HUES48 (cell line): ENCODE data around the gene PRR32.
"Not testable (repeated sequence)": the region's sequence is repeated elsewhere in the genome, so short reads cannot be mapped to it uniquely, and the experiment has no call there.

Experiments used
- H3K27ac ChIP-seq: one replicate; pipeline ENCODE4 v1.7.0; 2013; ENCODE audit warnings: low read depth, low read length, inconsistent platforms
- H3K27me3 ChIP-seq: 2 replicates; pipeline ENCODE4 v1.6.1; 2013; ENCODE audit warnings: mild to moderate bottlenecking, low read length; ENCODE audit not compliant: control insufficient read depth, insufficient read depth
- H3K36me3 ChIP-seq: 2 replicates; pipeline ENCODE4 v1.6.1; 2013; ENCODE audit warnings: low read length; ENCODE audit not compliant: control insufficient read depth, insufficient read depth
- H3K4me1 ChIP-seq: 2 replicates; pipeline ENCODE4 v1.6.1; 2013; ENCODE audit warnings: mild to moderate bottlenecking, low read length; ENCODE audit not compliant: control insufficient read depth, insufficient read depth
- H3K4me3 ChIP-seq: 2 replicates; pipeline ENCODE4 v1.5.1; 2013; ENCODE audit warnings: mild to moderate bottlenecking, low read depth, low read length
- H3K9ac ChIP-seq: 2 replicates; pipeline ENCODE4 v1.6.1; 2013; ENCODE audit warnings: mild to moderate bottlenecking, low read depth, low read length, moderate library complexity
- H3K9me3 ChIP-seq: 2 replicates; pipeline ENCODE4 v1.6.1; 2013; ENCODE audit warnings: low read length; ENCODE audit not compliant: control insufficient read depth, insufficient read depth

PRR32 gene

GRCh38 chrX:126819429-126819828, at the start of gene PRR32:
Gene PRR32, plus strand, starts transcription at chrX:126819729. Its CDS starts 115 bp downstream, at chrX:126819844.
- Histone ChIP-seq H3K27me3 (no peaks in the 10 kb centered on the region), H3K9me3 (no peaks in the 10 kb centered on the region)

DNA sequence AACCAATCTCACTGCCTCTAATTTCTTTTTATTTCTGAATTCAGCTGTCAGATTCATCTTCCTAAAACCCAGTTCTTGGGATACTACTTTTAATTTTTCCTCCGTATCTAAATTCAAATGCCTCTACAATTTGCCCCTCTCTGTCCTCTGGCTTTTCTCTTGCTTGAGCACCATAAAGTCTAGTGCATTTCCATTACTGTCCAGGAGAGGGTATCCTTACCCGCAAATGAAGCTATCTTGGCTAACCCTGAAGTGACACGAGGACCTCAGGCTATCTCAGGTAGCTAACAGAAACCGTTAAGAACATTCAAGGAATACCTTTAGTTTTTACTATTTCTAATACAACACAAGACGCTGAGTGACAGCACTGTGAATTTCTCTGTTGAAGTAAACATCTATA, 49.4 kb upstream of the PRR32 start:
- H3K9ac ChIP-seq = no peak overlapping the region
- no peak overlapping the region for H3K27ac ChIP-seq
- H3K9me3 ChIP-seq = no peaks in the 10 kb centered on the region; the same call in 1 of the 2 replicates
- H3K4me1 ChIP-seq = no peaks in the 10 kb centered on the region
- H3K27me3 ChIP-seq = no peaks in the 10 kb centered on the region
- H3K36me3 ChIP-seq = no peaks in the 10 kb centered on the region
- H3K4me3 ChIP-seq = no peak overlapping the region

More at GRCh38 chrX:126819429-126819828, at the start of gene PRR32:
- Histone ChIP-seq H3K36me3 (no peaks in the 10 kb centered on the region), H3K4me3 (no peak within 1 kb of the TSS), H3K9ac (no peak within 1 kb of the TSS), H3K4me1 (no peaks in the 10 kb centered on the region), H3K27ac (no peak within 1 kb of the TSS)

DNA sequence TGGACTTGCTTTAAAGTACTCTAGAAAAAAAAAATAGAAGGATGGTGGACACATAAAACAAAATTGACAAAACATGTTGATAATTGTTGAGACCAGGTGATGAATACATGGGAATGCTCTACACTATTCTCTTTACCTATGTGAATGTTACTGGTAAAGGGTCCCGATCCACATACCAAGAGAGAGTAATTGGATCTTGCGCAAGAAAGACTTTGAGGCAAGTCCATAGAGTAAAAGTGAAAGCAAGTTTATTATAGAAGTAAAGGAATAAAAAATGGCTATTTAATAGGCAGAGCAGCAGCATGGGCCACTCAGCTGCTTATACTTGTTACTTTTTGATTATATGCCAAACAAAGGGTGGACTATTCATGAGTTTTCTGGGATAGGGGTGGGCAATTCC, 34.0 kb upstream of the PRR32 start:
- Histone ChIP-seq H3K36me3 (no peaks in the 10 kb centered on the region), H3K9me3 (no peaks in the 10 kb centered on the region), H3K27me3 (no peaks in the 10 kb centered on the region), H3K4me3 (no peak overlapping the region), H3K9ac (no peak overlapping the region), H3K4me1 (no peaks in the 10 kb centered on the region), H3K27ac (no peak overlapping the region)

DNA sequence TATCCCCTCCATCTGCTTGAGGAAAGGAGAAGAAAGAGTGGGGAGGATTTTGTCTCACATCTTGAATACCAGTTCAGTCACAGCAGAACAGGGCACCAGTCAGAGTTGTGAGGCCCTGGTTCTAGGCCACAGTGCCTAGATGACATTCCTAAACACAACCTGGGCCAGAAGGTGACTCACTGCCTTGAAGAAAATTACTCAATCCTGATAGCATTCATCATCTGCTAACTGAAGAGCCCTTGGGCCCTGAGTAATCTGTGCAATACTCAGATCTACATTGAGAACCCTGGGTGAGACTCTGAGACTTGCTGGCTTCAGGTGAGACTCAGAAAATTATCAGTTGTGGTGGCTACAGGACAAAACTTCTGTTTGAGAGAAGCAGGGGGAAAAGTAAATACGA, 20.5 kb upstream of the PRR32 start:
- no peaks in the 10 kb centered on the region for H3K27me3 ChIP-seq
- H3K4me1 ChIP-seq = no peaks in the 10 kb centered on the region
- H3K36me3 ChIP-seq = no peaks in the 10 kb centered on the region
- no peak overlapping the region for H3K9ac ChIP-seq
- H3K4me3 ChIP-seq = no peak overlapping the region
- H3K9me3 ChIP-seq = no peaks in the 10 kb centered on the region; the same call in none of the 2 replicates
- H3K27ac ChIP-seq = no peak overlapping the region

- not testable (repeated sequence) for H3K9ac ChIP-seq, H3K27ac ChIP-seq, H3K4me3 ChIP-seq, H3K4me1 ChIP-seq, H3K36me3 ChIP-seq, H3K27me3 ChIP-seq
- peaks cover 15% of the 10 kb centered on the region for H3K9me3 ChIP-seq
Observed at GRCh38 chrX:126806784-126807183, 12.7 kb upstream of the PRR32 start.

- Histone ChIP-seq H3K4me1 (no peaks in the 10 kb centered on the region), H3K9ac (no peak overlapping the region), H3K36me3 (no peaks in the 10 kb centered on the region), H3K27me3 (no peaks in the 10 kb centered on the region), H3K27ac (no peak overlapping the region), H3K4me3 (no peak overlapping the region), H3K9me3 (0 out of 2 replicates have a peak, but pooled peaks cover under 1% of the 10 kb centered on the region)
Observed at GRCh38 chrX:126815806-126816205, 3.7 kb upstream of the PRR32 start.

DNA sequence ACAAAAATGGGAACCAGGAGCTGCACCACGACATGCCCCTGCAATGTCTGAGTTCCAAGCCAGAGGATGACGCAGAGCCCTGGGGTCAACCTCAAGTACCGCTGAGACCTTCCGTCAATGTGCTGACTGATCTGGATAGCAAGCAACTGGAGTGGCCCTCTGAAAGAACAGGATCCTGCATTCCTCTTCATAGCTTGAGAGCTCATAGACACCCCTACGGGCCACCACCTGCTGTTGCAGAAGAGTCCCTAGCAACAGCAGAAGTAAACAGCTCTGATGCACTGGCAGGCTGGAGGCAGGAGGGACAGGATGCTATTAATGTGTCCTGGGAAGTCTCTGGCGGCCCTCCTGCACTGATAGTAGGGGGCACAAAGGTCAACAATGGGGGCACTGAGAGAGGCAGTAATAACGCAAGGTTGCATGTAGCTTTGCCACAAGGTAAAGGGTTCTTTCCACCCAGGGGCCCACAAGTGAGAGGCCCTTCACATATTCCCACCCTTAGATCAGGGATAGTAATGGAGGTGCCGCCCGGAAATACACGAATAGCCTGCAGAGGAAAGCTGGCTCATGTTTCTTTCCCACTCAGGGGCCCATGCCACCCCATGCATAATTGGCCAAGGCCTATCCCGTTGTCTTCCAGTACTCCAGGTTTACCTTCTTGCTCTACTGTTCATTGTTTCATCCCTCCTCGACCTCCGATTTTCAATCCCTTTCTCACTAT, 1.3 kb downstream of the PRR32 start:
- H3K27ac ChIP-seq = no peak overlapping the region
- H3K9me3 ChIP-seq = no peaks in the 10 kb centered on the region
- H3K9ac ChIP-seq = no peak overlapping the region
- H3K4me3 ChIP-seq = no peak overlapping the region
- H3K27me3 ChIP-seq = no peaks in the 10 kb centered on the region
- no peaks in the 10 kb centered on the region for H3K4me1 ChIP-seq
- no peaks in the 10 kb centered on the region for H3K36me3 ChIP-seq

DNA sequence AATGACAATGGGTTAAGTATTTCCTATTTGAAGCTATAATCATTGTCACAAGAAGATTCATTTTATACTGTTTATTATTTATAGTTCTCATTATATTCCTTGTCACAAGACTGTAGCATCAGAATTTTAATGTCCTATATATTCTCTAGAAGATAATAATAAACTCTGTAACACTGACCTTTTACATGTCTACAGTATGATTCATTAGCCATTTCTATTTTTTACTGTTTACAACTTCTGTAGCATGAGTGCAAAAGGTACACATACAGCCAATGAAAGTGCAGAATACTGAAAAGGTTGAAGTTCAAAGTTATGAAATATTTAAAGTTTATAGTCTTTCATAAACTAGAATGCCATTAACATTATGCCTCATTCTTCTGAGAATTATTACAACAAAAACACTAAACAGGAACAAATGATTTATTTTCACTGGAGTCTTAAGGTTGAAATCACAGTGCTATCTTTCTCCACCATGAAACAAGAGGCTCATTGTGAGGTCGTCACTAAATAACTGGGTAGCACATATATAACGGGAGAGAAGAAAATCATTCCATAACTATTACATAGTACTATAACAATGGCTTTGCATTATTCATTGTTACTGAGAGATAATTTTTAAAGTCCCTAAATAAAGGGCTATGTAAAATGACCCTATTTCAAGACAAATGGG, 4.9 kb downstream of the PRR32 start:
- H3K36me3 ChIP-seq = no peaks in the 10 kb centered on the region
- H3K4me3 ChIP-seq = no peak overlapping the region
- H3K9ac ChIP-seq = no peak overlapping the region
- no peaks in the 10 kb centered on the region for H3K9me3 ChIP-seq
- H3K27me3 ChIP-seq = no peaks in the 10 kb centered on the region
- H3K4me1 ChIP-seq = no peaks in the 10 kb centered on the region
- no peak overlapping the region for H3K27ac ChIP-seq

DNA sequence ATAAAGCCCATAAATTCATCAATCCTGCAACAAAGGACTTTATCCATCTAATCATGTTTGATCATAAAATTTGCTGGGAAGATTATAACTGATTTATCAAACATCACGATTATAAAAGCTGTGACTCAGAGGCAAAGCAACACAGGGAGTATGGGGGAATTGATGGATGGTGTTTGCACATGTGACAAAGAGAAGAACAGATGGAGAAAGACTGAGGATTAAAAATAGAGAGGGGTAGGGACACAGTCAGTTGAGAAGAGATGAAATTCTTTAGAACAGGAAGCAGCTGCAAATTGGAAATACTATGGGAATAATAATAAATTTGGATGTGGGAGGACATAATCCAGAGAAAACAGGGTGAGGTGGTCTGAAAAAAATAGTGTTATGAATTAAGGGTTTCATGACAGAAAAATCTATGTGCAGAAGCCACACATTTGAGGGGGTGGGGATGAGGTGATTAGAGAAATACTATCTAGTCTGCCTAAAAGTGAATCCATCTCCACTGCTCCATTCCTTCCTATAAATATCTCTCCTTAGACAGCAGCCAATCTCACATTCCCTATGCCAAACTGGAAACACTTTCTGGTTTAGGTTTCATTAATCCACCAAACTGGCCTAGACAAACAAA, 6.2 kb downstream of the PRR32 start:
- no peaks in the 10 kb centered on the region for H3K4me1 ChIP-seq
- no peak overlapping the region for H3K9ac ChIP-seq
- H3K4me3 ChIP-seq = no peak overlapping the region
- H3K27me3 ChIP-seq = no peaks in the 10 kb centered on the region
- no peak overlapping the region for H3K27ac ChIP-seq
- H3K36me3 ChIP-seq = no peaks in the 10 kb centered on the region
- no peaks in the 10 kb centered on the region for H3K9me3 ChIP-seq

DNA sequence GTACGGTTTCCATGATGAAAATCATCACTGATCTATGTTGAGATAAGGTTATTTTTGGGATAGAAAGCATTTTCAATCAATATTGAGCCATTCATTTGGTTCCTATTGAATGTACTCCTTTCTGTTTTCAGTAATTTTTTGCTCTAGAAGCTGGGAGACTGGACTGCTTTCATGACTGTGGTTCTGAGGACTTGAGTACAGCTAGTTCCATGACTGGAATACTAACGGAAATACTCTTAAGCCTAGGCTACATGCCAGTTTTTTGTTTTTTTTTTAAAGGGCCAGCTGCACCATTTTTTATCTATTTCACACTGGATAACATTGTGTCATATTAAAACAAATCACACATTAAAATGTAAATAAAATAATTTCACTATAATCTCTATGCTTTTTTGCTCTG, 16.7 kb downstream of the PRR32 start:
- H3K27ac ChIP-seq = no peak overlapping the region
- no peak overlapping the region for H3K4me3 ChIP-seq
- H3K27me3 ChIP-seq = no peaks in the 10 kb centered on the region; the same call in 1 of the 2 replicates
- H3K36me3 ChIP-seq = no peaks in the 10 kb centered on the region
- H3K9ac ChIP-seq = no peak overlapping the region
- peaks cover 11% of the 10 kb centered on the region for H3K4me1 ChIP-seq
- no peaks in the 10 kb centered on the region for H3K9me3 ChIP-seq

- H3K27me3 ChIP-seq = no peaks in the 10 kb centered on the region
- no peak overlapping the region for H3K9ac ChIP-seq
- H3K4me3 ChIP-seq = no peak overlapping the region
- H3K27ac ChIP-seq = no peak overlapping the region
- no peaks in the 10 kb centered on the region for H3K4me1 ChIP-seq
- H3K9me3 ChIP-seq = no peaks in the 10 kb centered on the region
- no peaks in the 10 kb centered on the region for H3K36me3 ChIP-seq
Observed at GRCh38 chrX:126847143-126847542, 27.6 kb downstream of the PRR32 start.
